H54 (cell line): Measurements from ENCODE around the gene ATP8A2.
"Not testable (repeated sequence)": the region's sequence is repeated elsewhere in the genome, so short reads cannot be mapped to it uniquely, and the experiment has no call there.

Experiments used
- DNase-seq: peaks from one replicate; pipeline ENCODE4 v3.0.0; 2011; ENCODE audit warnings: low spot score, mixed read lengths; ENCODE audit not compliant: insufficient read length
- FAIRE-seq: peaks from 3 replicates; lab custom pipeline; 2011; peaks lifted over from hg19 to GRCh38; lab: Jason Lieb, UNC
- POLR2A ChIP-seq: IDR thresholded peaks from 2 replicates; pipeline ENCODE4 v1.6.1; 2011; ENCODE audit warnings: low read depth, mild to moderate bottlenecking, low read length

ATP8A2 gene

DNA sequence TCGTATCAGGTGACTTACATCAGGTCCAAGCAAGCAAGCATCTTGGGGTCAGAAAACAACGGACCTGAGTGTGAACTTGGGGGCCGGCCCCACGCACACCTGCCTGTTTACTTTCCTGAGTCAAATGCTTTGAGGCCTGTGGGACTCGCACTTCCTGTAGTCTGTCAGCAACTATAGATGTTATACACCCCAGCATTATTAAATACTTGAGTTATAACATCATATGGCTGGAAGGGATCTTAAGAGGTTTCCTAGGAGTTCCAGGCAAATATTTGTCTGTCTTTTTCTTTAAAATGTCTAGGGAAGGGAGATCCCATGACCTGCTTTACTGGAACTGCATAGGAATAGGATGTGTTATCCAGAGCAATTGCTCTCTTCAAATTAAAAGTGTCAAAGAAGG, 399.4 kb downstream of the ATP8A2 start:
- DNase-seq (no peak), FAIRE-seq (no peak)
- no peak for TF ChIP-seq POLR2A

DNA sequence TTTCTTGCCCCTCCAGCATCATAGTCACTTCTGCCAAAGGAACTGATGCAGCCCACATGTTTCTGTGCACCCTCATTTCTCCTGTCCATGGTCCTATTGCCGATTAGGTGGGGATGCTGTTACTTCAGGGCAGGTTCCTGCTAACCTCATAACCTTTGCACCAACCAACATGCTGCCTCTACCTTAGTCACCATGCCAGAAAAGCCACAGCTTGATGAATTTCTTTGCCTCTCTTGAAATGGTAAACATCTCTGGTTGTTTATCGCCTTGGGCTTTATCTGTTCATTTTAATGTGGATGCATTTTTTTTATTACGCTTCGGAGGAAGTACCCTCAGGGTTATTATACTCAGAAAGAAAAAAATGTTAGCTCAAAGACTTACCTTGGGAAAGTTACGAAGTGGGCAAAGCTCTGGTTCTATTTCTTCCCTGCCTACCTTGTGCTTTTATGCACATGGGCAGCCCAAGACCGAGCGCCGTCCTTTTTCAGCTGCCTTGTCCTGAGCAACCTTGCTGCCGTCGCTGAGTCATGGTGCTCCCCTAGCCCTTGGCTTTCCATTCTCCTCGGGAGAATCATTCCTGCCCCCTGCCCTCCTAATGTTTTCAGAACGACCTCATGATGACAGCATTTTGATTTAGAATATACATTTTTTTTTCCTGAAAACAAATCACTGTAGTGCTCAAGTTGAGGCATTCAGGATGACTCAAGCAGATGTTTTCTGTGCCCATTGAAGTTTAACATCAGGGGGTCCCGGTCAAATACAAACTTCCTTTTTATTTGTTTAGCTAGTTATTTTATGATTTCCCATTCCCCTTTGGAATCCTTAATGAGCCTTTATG, 400.1 kb downstream of the ATP8A2 start:
- FAIRE-seq, result no peak
- DNase-seq, result peak; percentile 26
- TF ChIP-seq POLR2A, result no peak

DNA sequence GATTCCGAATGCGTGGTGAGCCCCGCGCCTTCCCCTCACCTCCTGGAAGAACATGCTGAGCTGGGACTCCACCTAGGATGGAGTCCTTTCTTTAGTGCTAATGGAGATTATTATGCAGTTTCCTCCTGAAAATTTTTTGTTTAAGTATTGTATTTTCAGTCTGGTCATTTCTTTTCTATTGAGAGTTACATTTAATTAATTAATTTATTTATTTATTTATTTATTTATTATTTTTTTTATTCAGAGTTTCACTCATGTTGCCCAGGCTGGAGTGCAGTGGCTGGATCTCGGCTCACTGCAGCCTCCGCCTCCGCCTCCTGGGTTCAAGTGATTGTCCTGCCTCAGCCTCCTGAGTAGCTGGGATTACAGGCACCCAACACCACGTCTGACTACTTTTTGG, 400.8 kb downstream of the ATP8A2 start:
- not testable (repeated sequence) for FAIRE-seq, DNase-seq

DNA sequence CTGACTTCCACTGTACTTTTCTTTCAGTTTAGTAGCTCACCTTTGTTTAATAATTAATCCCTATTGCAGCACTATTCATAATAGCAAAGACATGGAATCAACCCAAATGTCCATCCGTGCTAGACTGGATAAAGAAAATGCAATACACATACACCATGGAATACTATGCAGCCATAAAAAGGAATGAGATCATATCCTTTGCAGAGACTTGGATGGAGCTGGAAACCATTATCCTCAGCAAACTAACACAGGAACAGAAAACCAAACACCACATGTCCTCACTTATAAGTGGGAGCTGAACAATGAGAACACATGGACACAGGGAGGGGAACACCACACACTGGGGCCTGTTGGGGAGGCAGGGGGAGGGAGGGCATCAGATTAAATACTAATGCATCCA, 402.3 kb downstream of the ATP8A2 start:
- not testable (repeated sequence) for DNase-seq, FAIRE-seq

DNA sequence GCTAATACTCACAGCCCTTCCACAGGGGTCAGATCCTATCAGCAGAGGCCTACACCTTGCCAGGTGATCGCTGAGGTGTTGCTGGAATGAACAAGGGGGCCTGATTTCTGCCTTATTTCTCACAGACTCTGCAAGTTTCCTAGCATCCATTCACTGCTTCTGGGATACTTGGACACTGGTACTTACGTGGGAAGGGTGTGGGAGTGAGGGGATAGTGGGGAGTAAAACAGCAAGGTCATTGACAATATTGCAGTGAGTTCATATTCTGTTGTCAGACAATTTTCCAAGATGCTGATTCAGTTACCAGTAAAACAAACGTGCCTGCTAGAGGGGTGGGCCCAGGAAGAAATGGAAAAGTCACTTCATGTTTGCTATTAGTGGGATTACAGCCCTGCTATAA, 403.5 kb downstream of the ATP8A2 start:
- FAIRE-seq (no peak), DNase-seq (no peak)
- TF ChIP-seq POLR2A, result no peak

DNA sequence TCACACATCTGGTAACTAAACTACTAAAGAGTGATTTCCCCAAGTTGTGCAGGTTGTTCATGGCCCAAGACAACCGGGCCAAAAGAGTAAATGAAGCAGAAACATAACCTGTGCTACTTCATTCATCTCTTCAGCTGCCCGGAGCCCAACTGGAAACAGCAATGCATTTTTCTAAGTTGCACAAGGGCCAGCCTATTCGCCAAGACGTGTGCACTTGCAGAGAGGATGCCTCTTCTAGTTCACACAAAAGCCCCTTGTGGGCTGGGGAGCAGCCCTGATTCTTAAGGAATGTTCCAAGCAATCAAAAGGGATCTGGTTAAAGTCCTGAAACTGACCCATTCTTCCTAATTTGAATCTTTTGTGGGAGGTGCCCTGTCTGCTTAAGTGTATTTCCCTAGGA, 404.2 kb downstream of the ATP8A2 start:
- TF ChIP-seq POLR2A, result no peak
- no peak for FAIRE-seq

DNA sequence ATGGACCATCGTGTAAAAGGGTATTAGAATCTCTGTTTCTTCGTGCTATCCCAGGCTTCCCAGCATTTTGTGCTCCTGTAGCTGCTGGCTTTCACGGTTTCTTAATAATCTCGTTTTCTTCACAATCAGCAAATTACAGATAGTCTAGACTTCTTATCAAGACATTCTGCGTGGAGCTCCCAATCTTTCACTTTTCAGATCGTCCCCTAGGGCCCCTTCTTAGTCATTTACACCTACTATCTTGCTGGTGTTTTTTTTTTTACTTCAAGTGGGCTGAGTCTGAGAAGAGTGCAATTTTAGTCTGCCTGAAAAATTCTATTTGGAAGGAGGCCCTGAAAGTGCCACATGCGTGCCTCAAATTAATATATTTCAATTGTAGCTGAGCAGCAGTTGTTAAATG, 404.9 kb downstream of the ATP8A2 start:
- TF ChIP-seq POLR2A, result no peak
- DNase-seq (no peak), FAIRE-seq (no peak)

More for the DNA sequence above, 404.2 kb downstream of the ATP8A2 start:
- DNase-seq, result no peak

DNA sequence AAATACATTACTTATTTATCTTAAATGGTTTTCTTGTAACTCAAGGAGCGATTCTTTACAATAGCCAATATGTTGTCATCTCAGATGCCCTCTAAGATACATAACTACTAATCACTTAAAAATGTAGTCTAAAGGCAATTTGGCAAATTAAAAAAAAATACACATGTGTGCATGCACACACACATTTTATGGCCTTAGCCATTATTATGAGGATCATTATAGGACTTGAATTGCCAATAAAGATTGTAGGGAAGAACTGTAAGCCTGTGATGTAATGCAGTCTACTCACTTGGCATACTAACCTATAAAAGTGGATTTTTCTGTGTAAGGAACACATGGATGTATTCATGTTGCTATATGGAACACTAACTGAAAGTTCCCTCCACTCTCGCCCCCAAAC, 405.7 kb downstream of the ATP8A2 start:
- DNase-seq, result no peak
- no peak for FAIRE-seq
- no peak for TF ChIP-seq POLR2A

DNA sequence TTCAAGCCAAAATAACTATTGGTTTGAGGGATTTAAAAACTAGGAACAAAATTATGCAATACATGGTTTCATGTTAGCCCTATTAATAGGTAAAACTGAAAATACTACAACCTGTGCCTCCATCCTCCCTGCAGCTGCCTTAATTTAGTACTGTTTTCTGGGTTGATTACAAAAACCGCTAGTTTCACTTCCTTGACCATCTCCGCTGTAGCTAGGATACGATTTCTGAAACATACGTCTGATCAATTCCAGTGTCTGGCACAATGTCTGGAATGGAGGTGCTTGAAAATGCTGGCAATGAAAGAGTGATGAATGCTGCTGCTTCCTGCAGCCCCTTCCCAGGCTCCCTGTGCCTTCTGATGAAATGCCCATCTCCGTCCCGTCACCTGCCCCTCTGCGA, 406.6 kb downstream of the ATP8A2 start:
- no peak for TF ChIP-seq POLR2A
- no peak for DNase-seq
- no peak for FAIRE-seq

DNA sequence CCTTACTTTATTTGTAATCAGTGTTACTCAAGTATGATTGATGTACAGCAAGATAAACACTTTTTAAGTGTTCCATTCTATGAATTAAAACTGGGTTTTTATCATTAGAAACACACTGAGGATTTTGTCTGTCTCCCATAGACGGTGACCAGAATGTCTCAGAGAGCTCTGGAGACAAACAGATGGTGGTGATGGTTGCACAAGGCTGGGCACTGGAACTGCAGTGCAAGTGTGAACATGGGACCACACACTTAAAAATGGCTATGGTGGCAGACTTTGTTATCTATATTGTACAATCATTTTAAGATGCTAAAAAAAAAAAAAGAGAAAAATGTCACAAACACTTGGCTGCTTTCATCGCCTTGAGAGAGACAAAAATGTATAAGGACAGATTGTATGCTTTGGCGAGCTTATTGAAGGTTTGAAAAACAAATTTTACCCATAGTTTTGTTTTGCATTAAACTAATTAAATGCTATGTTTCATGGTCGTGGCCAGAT, 407.1 kb downstream of the ATP8A2 start:
- no peak for DNase-seq
- no peak for FAIRE-seq
- TF ChIP-seq POLR2A, result no peak

DNA sequence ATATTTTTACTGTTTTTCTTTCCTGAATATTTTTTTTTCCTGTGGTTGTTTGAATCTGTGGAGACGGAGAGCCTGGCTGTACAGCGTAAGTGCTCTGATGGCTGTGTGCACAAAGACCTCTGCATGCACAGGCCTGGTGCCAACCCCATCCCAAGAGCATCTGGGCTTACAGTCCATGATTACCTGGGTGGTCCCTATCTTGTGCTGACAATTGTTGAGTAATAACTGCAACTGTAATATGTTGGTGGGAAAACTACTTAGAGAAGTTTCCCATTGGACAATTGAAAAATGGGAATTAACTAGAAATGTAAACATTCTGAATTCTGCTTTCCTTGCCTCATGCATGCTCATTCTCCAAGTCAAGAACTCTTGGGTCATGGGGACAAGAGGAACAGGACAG, 411.3 kb downstream of the ATP8A2 start:
- TF ChIP-seq POLR2A, result no peak
- FAIRE-seq (no peak), DNase-seq (no peak)

DNA sequence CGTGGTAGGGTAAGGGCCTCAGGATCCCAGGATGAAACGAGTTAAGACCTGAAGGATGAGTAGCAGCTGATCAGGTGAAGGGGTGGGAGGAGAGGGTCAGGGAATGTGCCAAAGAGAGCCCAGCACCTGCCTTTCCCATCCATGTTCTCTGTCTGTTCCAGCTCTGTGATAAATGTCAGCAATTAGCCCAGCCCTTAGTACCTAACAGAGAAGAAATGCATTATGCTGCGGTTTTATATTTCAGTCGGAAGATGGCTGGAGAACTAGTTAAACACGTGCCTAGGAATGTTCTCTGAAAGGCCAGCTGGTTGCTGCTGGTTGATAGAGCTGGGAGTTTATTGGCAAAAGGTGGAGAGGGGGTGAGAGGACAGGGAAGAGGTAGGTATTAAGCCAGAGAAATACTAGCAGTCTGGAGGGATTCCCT, 411.8 kb downstream of the ATP8A2 start:
- DNase-seq (no peak), FAIRE-seq (no peak)
- no peak for TF ChIP-seq POLR2A

DNA sequence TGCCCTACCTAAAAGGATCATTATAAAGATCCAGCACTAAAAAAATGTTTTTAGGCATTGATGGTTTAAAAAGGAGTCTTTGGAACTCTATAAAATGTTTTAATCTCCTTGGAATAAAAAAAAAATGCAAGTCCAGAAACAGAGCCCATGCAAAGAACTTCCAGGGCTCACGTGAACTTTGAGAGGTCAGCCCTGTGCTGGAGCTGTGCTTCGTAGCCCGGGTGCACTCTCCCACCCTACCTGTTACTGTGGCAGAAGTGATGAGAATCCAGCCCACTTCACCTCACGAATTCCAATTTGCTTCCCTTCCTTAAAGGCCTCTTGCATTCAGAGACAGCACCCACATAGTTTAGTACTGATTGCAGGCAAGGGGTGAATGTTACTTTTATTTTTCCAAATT, 412.3 kb downstream of the ATP8A2 start:
- no peak for TF ChIP-seq POLR2A
- FAIRE-seq (no peak), DNase-seq (no peak)

DNA sequence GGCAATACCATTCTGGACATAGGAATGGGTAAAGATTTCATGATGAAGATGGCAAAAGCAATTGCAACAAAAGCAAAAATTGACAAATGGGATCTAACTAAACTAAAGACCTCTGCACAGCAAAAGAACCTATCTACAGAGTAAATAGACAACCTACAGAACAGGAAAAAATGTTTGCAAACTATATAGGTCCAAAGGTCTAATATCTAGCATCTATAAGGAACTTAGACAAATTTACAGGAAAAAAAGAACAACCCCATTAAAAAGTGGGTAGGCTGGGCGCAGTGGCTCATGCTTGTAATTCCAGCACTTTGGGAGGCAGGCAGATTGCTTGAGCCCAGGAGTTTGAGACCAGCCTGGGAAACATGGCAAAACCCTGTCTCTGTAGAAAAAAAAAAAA, 418.4 kb downstream of the ATP8A2 start:
- DNase-seq, result not testable (repeated sequence)

DNA sequence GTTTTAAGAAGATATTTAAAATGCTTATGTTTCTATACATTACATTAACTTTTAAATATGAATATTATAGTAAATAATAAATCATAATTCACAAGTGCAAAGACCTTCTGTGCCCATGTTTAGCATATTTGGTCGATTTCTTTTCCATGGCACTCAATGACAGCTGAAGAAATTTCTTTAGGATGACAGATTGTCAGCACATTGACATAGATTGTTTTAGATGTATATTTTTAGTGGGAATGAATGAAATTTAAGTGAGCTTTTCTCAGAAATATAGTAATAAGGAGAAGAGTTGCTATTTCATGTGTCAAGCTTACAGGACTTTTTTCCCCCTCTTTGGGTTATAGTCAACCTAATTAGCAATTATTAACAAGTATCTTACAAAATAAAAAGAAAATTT, 423.5 kb downstream of the ATP8A2 start:
- no peak for TF ChIP-seq POLR2A
- FAIRE-seq, result no peak
- no peak for DNase-seq

More for the DNA sequence above, 418.4 kb downstream of the ATP8A2 start:
- FAIRE-seq, result not testable (repeated sequence)
